ENCODE results near the gene MAD1L1. TPM values are rescaled to one million over a fixed set of nuclear protein-coding genes. Genes with fewer than 3 reads are reported as not detected.

Gene MAD1L1
- total RNA-seq, 4 donors from 2014 or later: 21.0 to 49.7 (median 29.8) TPM

GRCh38 chr7:1937252-1937605, 295.5 kb downstream of the MAD1L1 start:
- no peak for TF ChIP-seq CTCF (IDR thresholded peaks at IDR 0.05; ENCODE audit: low read depth)

GRCh38 chr7:1936531-1937251, 296.1 kb downstream of the MAD1L1 start:
- TF ChIP-seq CTCF (IDR thresholded peaks at IDR 0.05; ENCODE audit: low read depth): no peak

- TF ChIP-seq CTCF (IDR thresholded peaks at IDR 0.05; ENCODE audit: low read depth): no peak
Measured at GRCh38 chr7:1936006-1936310, 296.8 kb downstream of the MAD1L1 start.

- TF ChIP-seq CTCF (IDR thresholded peaks at IDR 0.05; ENCODE audit: low read depth): no peak
Measured at GRCh38 chr7:1935176-1936005, 297.4 kb downstream of the MAD1L1 start.

GRCh38 chr7:1934756-1935155, 298.0 kb downstream of the MAD1L1 start:
- no peak for TF ChIP-seq CTCF (IDR thresholded peaks at IDR 0.05; ENCODE audit: low read depth)

GRCh38 chr7:1934017-1934416, 298.7 kb downstream of the MAD1L1 start:
- TF ChIP-seq CTCF (IDR thresholded peaks at IDR 0.05; ENCODE audit: low read depth): no peak

- no peak for TF ChIP-seq CTCF (IDR thresholded peaks at IDR 0.05; ENCODE audit: low read depth)
Measured at GRCh38 chr7:1933066-1933750, 299.5 kb downstream of the MAD1L1 start.
